Measurements from ENCODE around the gene TEAD4.

DNA sequence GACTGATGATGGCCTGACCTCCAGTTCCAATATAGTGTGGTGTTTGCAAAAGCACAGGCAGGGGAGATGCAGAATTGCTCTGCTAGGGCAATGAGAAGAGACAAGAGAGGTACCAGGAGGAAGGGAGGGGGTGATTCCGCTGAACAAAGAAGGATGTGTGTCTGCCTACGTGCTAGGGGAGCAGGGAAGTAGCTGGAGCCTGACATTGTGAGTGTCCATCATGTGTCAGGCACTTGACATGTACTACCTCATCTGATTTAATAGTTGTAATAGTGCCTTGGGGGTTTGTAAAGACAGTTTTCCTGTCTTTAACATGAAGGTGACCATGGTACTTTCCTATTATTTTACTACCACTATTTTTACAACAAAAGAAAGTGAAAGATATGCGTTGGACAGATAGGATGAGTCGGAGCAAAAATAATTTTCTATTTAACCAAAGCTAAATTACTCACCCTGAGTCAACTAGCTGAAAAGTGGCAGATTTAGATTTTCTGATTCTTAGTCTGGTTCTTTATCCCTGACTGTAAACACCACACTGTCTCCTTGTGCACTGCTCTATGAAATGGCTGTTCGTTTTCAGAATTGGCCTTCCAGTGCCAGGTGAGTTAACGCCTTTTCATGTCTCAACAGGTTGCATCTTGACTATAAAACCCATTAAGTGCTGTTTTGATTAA lies 33.7 kb upstream of the TEAD4 start:
- TF ChIP-seq, protein P1, sequence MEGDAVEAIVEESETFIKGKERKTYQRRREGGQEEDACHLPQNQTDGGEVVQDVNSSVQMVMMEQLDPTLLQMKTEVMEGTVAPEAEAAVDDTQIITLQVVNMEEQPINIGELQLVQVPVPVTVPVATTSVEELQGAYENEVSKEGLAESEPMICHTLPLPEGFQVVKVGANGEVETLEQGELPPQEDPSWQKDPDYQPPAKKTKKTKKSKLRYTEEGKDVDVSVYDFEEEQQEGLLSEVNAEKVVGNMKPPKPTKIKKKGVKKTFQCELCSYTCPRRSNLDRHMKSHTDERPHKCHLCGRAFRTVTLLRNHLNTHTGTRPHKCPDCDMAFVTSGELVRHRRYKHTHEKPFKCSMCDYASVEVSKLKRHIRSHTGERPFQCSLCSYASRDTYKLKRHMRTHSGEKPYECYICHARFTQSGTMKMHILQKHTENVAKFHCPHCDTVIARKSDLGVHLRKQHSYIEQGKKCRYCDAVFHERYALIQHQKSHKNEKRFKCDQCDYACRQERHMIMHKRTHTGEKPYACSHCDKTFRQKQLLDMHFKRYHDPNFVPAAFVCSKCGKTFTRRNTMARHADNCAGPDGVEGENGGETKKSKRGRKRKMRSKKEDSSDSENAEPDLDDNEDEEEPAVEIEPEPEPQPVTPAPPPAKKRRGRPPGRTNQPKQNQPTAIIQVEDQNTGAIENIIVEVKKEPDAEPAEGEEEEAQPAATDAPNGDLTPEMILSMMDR (conservative IDR thresholded peaks at IDR 0.05) = no peak
- no peak for TF ChIP-seq EZH2 (IDR thresholded peaks at IDR 0.05; ENCODE audit: low read depth)

Measured in PC-9 (cell line).